HCT116 (cell line): ENCODE results near the gene CFAP77. TPM values are rescaled to one million over a fixed set of nuclear protein-coding genes. Genes with fewer than 3 reads are reported as not detected.
A peak's percentile ranks its signal among the peaks of the same experiment; 100 is the strongest.

Experiments
- ATAC-seq: fragments of 200-7000 bp; cut with Tn5 transposase; 2 replicates; pipeline ENCODE4 v1.9.1; 2020; ENCODE audit warnings: mild to moderate bottlenecking, moderate library complexity
- BruUV-seq: library from RNA; stranded (reverse); fragments of 400-500 nt; replicated peaks from 2 replicates; lab custom pipeline; 2021; lab: Mats Ljungman, UMichigan
- CTCF ChIA-PET: fragments of 300-600 bp; sonication (Branson Sonifier 250); formaldehyde crosslinking; loops from one replicate; lab custom pipeline; 2021; ENCODE audit warnings: antibody characterized with exemption; lab: Charles Lee
- POLR2A ChIA-PET: fragments of 300-600, 350-600 bp; sonication (Branson Sonifier 250); formaldehyde crosslinking; loops from one replicate; lab custom pipeline; 2021; ENCODE audit warnings: antibody characterized with exemption; lab: Charles Lee
- RAD21 ChIA-PET, 2 experiments: fragments of 300-600 bp; sonication (Branson Sonifier 250); formaldehyde crosslinking; loops; one replicate each; lab custom pipeline; 2023; ENCODE audit warnings: low total read pairs in 2 of 2; ENCODE audit not compliant: uncharacterized antibody in 2 of 2, unreplicated experiment in 2 of 2, low non-redundant PET in 1 of 2; lab: Charles Lee
- DNase-seq: peaks from one replicate; pipeline ENCODE4 v3.0.0-alpha.2; 2010; ENCODE audit warnings: low read depth, low spot score
- H2AFZ ChIP-seq: fragments of 200-600 bp; shearing (Covaris generic), sonication (generic); 2 replicates; pipeline ENCODE4 v1.6.1; 2017; ENCODE audit warnings: low read depth, mixed run types, mixed read lengths, antibody characterized with exemption, low read length; ENCODE audit not compliant: poor library complexity, severe bottlenecking
- H3K27ac ChIP-seq: 2 replicates; pipeline ENCODE4 v1.5.1; 2012; ENCODE audit warnings: low read depth, low read length
- H3K27me3 ChIP-seq: fragments of 200-600 bp; sonication (generic); 2 replicates; pipeline ENCODE4 v1.6.1; 2016; ENCODE audit warnings: mixed run types, low read length, mixed read lengths; ENCODE audit not compliant: insufficient read depth
- H3K36me3 ChIP-seq, 2 experiments: fragments of 200-500 bp in 1 of 2; fragments of 200-600 bp in 1 of 2; sonication (Bioruptor generic) in 1 of 2; sonication (generic) in 1 of 2; 2 replicates each; pipeline versions ENCODE4 v1.5.1 to v1.6.1; 2014 to 2016; ENCODE audit warnings: low read length in 2 of 2, inconsistent platforms in 1 of 2, mixed read lengths in 1 of 2, mixed run types in 1 of 2; ENCODE audit not compliant: insufficient read depth in 2 of 2, control insufficient read depth in 1 of 2
- H3K4me1 ChIP-seq, 2 experiments: fragments of 200-600 bp in 1 of 2; sonication (generic) in 1 of 2; 2 replicates each; pipeline versions ENCODE4 v1.5.1 to v1.6.1; 2012 to 2017; ENCODE audit warnings: low read length in 2 of 2, inconsistent platforms in 1 of 2, mild to moderate bottlenecking in 1 of 2, mixed read lengths in 1 of 2, mixed run types in 1 of 2, moderate library complexity in 1 of 2; ENCODE audit not compliant: insufficient read depth in 2 of 2, control insufficient read depth in 1 of 2
- H3K4me2 ChIP-seq: fragments of 200-600 bp; sonication (generic); 2 replicates; pipeline ENCODE4 v1.6.1; 2017; ENCODE audit warnings: mixed run types, low read length, mixed read lengths
- H3K4me3 ChIP-seq, 2 experiments: fragments of 200-600 bp in 1 of 2; sonication (generic) in 1 of 2; replicated peaks in 1 of 2; 2 replicates each; pipeline ENCODE4 v1.5.1; 2011 to 2016; ENCODE audit warnings: low read length in 2 of 2, control low read depth in 1 of 2, low read depth in 1 of 2, mild to moderate bottlenecking in 1 of 2, mixed read lengths in 1 of 2, mixed run types in 1 of 2
- H3K79me2 ChIP-seq: fragments of 200-600 bp; sonication (generic); 2 replicates; pipeline ENCODE4 v1.6.1; 2017; ENCODE audit warnings: mild to moderate bottlenecking, mixed run types, low read length, moderate library complexity, mixed read lengths; ENCODE audit not compliant: insufficient read depth
- H3K9ac ChIP-seq: fragments of 200-600 bp; sonication (generic); 2 replicates; pipeline ENCODE4 v1.6.1; 2016; ENCODE audit warnings: low read length, mixed read lengths
- H3K9me2 ChIP-seq: fragments of 200-600 bp; sonication (generic), shearing (Covaris generic); 2 replicates; pipeline ENCODE4 v1.6.1; 2017; ENCODE audit warnings: mixed run types, mild to moderate bottlenecking, moderate library complexity; ENCODE audit not compliant: insufficient read depth
- H3K9me3 ChIP-seq, 2 experiments: fragments of 200-500 bp in 1 of 2; fragments of 200-600 bp in 1 of 2; sonication (Bioruptor generic) in 1 of 2; sonication (generic) in 1 of 2; 2 replicates each; pipeline ENCODE4 v1.6.1; 2014 to 2017; ENCODE audit warnings: low read length in 2 of 2, mixed read lengths in 2 of 2, inconsistent platforms in 1 of 2, low read depth in 1 of 2, mild to moderate bottlenecking in 1 of 2, mixed run types in 1 of 2, moderate library complexity in 1 of 2; ENCODE audit not compliant: control insufficient read depth in 1 of 2, insufficient read depth in 1 of 2
- H4K20me1 ChIP-seq: fragments of 200-600 bp; sonication (generic), shearing (Covaris generic); 2 replicates; pipeline ENCODE4 v1.6.1; 2017; ENCODE audit warnings: mixed run types, mild to moderate bottlenecking, moderate library complexity; ENCODE audit not compliant: insufficient read depth
- ATF3 ChIP-seq: IDR thresholded peaks from 2 replicates; pipeline ENCODE4 v1.6.1; 2012
- EGR1 ChIP-seq: IDR thresholded peaks from 2 replicates; pipeline ENCODE4 v1.6.1; 2012; ENCODE audit warnings: low read depth
- ELF1 ChIP-seq: IDR thresholded peaks from 2 replicates; pipeline ENCODE4 v1.6.1; 2012; ENCODE audit warnings: low read depth, borderline replicate concordance
- EZH2phosphoT487 ChIP-seq: fragments of 200-600 bp; IDR thresholded peaks from 2 replicates; pipeline ENCODE4 v1.6.1; 2018; ENCODE audit warnings: antibody characterized with exemption, borderline replicate concordance
- MAX ChIP-seq: IDR thresholded peaks from 2 replicates; pipeline ENCODE4 v1.6.1; 2012
- POLR2A ChIP-seq: IDR thresholded peaks from 2 replicates; pipeline ENCODE4 v1.7.0; 2011; ENCODE audit warnings: borderline replicate concordance; ENCODE audit not compliant: insufficient read depth, insufficient read length; ENCODE audit errors: extremely low read depth
- POLR2AphosphoS5 ChIP-seq: IDR thresholded peaks from 2 replicates; pipeline ENCODE4 v1.6.1; 2011; ENCODE audit warnings: mild to moderate bottlenecking, low read depth, low read length, moderate library complexity
- RAD21 ChIP-seq: IDR thresholded peaks from 2 replicates; pipeline ENCODE4 v1.6.1; 2012; ENCODE audit warnings: low read depth, mild to moderate bottlenecking
- SIN3A ChIP-seq: IDR thresholded peaks from 2 replicates; pipeline ENCODE4 v1.6.1; 2012; ENCODE audit warnings: low read depth
- SP1 ChIP-seq: IDR thresholded peaks from 2 replicates; pipeline ENCODE4 v1.6.1; 2012; ENCODE audit warnings: low read depth
- TCF7L2 ChIP-seq: IDR thresholded peaks from 2 replicates; pipeline ENCODE4 v1.7.0; 2011; ENCODE audit warnings: borderline replicate concordance, inconsistent platforms; ENCODE audit not compliant: insufficient read depth, insufficient read length; ENCODE audit errors: extremely low read depth
- YY1 ChIP-seq: IDR thresholded peaks from 2 replicates; pipeline ENCODE4 v1.6.1; 2011; ENCODE audit warnings: low read length, low read depth, moderate library complexity, mild to moderate bottlenecking; ENCODE audit not compliant: insufficient replicate concordance; ENCODE audit errors: extremely low read depth
- ZFX ChIP-seq: fragments of 450-650 bp; IDR thresholded peaks from 2 replicates; pipeline ENCODE4 v1.6.1; 2017
- ZNF274 ChIP-seq: fragments of 200-500 bp; sonication (Bioruptor generic); IDR thresholded peaks from 2 replicates; pipeline ENCODE4 v1.6.1; 2014; ENCODE audit warnings: mild to moderate bottlenecking, low read depth, low read length, inconsistent platforms
- intact Hi-C: fragments of 100-400 bp; cut with micrococcal nuclease; formaldehyde crosslinking; loops from 2 replicates; pipeline ENCODE4 v1.10.0; 2022
- total RNA-seq: library from RNA; stranded (reverse); gene quantifications from one replicate; pipeline ENCODE4 v1.2.1, GENCODE V29; 2021; ENCODE audit not compliant: unreplicated experiment
- TF ChIP-seq, protein P1 (sequence below): IDR thresholded peaks from 2 replicates; pipeline ENCODE4 v1.6.1; 2011; ENCODE audit warnings: mild to moderate bottlenecking, low read length, moderate library complexity; ENCODE audit not compliant: insufficient replicate concordance; ENCODE audit errors: extremely low read depth

Gene CFAP77
- total RNA-seq, 1 experiment from 2014 or later, result 0.98 TPM

DNA sequence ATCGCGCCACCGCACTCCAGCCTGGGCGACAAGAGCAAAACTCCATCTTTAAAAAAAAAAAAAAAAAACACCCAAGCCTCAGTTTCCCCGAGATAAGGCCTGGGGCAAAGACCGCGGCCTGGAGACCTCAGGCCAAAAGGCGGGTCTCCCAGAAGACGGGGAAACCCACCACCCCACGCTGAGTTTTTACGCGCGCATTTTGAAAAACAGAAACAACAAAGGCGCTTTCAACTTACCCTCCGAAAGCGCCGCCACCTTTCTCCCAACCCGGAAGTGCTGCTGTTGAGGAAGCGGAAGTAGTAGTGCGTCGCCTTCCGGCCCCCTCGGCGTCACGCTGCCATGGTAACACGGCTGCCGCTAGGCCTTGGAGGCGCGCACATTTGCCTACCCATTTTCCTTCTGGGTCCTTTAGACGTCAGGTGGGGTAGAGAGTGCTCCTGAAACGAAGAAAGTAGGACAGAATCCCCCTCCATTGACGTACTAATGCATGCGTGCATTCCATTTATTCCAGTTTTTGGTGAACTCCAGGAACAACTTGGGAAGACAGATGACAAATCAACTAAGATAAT is 3.4 kb upstream of the CFAP77 start, which contains the start of gene TTF1:
Gene TTF1 (minus strand): TSS at position 287 of the 569 bp plus-strand sequence. CDS start 4,019 bp downstream, outside the sequence.
- Histone ChIP-seq H3K4me2 (peak within 1 kb of the TSS; percentile 88), H3K9ac (peak within 1 kb of the TSS; percentile 83), H2AFZ (peak within 1 kb of the TSS; percentile 59), H3K9me2 (no peaks in the 10 kb centered on the region), H3K4me1 (peaks cover 22 to 36% of the 10 kb centered on the region in 2 experiments), H3K79me2 (peaks cover 43% of the 10 kb centered on the region), H3K4me3 (peak within 1 kb of the TSS; percentile 92 to 94), H3K27me3 (no peaks in the 10 kb centered on the region), H4K20me1 (no peaks in the 10 kb centered on the region), H3K36me3 (peaks cover 2 to 13% of the 10 kb centered on the region in 2 experiments; a peak in 3 of 4 replicates), H3K9me3 (no peaks in the 10 kb centered on the region), H3K27ac (peak within 1 kb of the TSS; percentile 34; the same call in 1 of the 2 replicates)
- ATAC-seq, result peak; percentile 71
- CTCF ChIA-PET, result no interaction called here
- no TSS peak for BruUV-seq
- TF ChIP-seq RAD21 (no peak), ZFX (peak; percentile 56), SP1 (no peak), EZH2phosphoT487 (no peak), POLR2AphosphoS5 (peak; percentile 78), ELF1 (peak; percentile 95), POLR2A (no peak), ATF3 (no peak), YY1 (peak; percentile 44), ZNF274 (no peak), MAX (peak; percentile 78), EGR1 (peak; percentile 34; the same call in 1 of the 2 replicates), TCF7L2 (peak; percentile 27), SIN3A (peak; percentile 97)
- TF ChIP-seq, protein P1, sequence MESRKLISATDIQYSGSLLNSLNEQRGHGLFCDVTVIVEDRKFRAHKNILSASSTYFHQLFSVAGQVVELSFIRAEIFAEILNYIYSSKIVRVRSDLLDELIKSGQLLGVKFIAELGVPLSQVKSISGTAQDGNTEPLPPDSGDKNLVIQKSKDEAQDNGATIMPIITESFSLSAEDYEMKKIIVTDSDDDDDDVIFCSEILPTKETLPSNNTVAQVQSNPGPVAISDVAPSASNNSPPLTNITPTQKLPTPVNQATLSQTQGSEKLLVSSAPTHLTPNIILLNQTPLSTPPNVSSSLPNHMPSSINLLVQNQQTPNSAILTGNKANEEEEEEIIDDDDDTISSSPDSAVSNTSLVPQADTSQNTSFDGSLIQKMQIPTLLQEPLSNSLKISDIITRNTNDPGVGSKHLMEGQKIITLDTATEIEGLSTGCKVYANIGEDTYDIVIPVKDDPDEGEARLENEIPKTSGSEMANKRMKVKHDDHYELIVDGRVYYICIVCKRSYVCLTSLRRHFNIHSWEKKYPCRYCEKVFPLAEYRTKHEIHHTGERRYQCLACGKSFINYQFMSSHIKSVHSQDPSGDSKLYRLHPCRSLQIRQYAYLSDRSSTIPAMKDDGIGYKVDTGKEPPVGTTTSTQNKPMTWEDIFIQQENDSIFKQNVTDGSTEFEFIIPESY, result no peak
- RAD21 ChIA-PET, result no interaction called here
- intact Hi-C loops, result loop anchor here (2.0 kb wide), 1 partner anchor 52 kb away; the partner anchor contains the start of gene SETX
- peak; percentile 83 for DNase-seq
- POLR2A ChIA-PET, result no interaction called here
